CD14-positive monocyte (primary cell): ENCODE measurements around the gene CCDC12. TPM values are rescaled to one million over a fixed set of nuclear protein-coding genes. Genes with fewer than 3 reads are reported as not detected.
"Not testable (repeated sequence)": the region's sequence is repeated elsewhere in the genome, so short reads cannot be mapped to it uniquely, and the experiment has no call there.

Experiments
- DNase-seq, 3 donors: peaks; one replicate each; pipeline ENCODE4 v3.0.0-alpha.2; 2011 to 2022
- H2AFZ ChIP-seq: 2 replicates; pipeline ENCODE4 v1.6.0; 2012; ENCODE audit warnings: mild to moderate bottlenecking, low read depth, low read length, inconsistent platforms; ENCODE audit not compliant: insufficient read depth, poor library complexity, severe bottlenecking
- H3K27ac ChIP-seq, 2 donors: 1 replicate in 1 of 2; 2 replicates in 1 of 2; pipeline ENCODE4 v1.5.1; 2012 to 2013; ENCODE audit warnings: low read length in 2 of 2, control low read depth in 1 of 2, inconsistent platforms in 1 of 2, low read depth in 1 of 2, mild to moderate bottlenecking in 1 of 2
- H3K27me3 ChIP-seq, 2 donors: one replicate each; pipeline versions ENCODE4 v1.6.0 to v1.6.1; 2011 to 2013; ENCODE audit warnings: low read length in 2 of 2; ENCODE audit not compliant: control insufficient read depth in 2 of 2, insufficient read depth in 2 of 2
- H3K36me3 ChIP-seq, 2 donors: replicated peaks in 1 of 2; 1 replicate in 1 of 2; 2 replicates in 1 of 2; pipeline versions ENCODE4 v1.5.1 to v1.6.1; 2012 to 2013; ENCODE audit warnings: low read length in 2 of 2, control low read depth in 1 of 2, inconsistent platforms in 1 of 2, mild to moderate bottlenecking in 1 of 2; ENCODE audit not compliant: insufficient read depth in 2 of 2, control insufficient read depth in 1 of 2
- H3K4me1 ChIP-seq, 2 donors: 1 replicate in 1 of 2; 2 replicates in 1 of 2; pipeline versions ENCODE4 v1.5.1 to v1.6.1; 2012 to 2013; ENCODE audit warnings: low read length in 2 of 2, control low read depth in 1 of 2, inconsistent platforms in 1 of 2, mild to moderate bottlenecking in 1 of 2, moderate library complexity in 1 of 2; ENCODE audit not compliant: insufficient read depth in 2 of 2, control insufficient read depth in 1 of 2
- H3K4me2 ChIP-seq: replicated peaks from 2 replicates; pipeline ENCODE3; 2012; ENCODE audit warnings: low read length, moderate library complexity, mild to moderate bottlenecking; ENCODE audit not compliant: poor library complexity, severe bottlenecking; ENCODE audit errors: extremely low read depth
- H3K4me3 ChIP-seq, 3 experiments: fragments of 200-600 bp in 1 of 3; sonication (generic) in 1 of 3; replicated peaks in 1 of 3; 1 replicate in 2 of 3; 2 replicates in 1 of 3; pipeline ENCODE4 v1.5.1; 2011 to 2013; ENCODE audit warnings: low read length in 3 of 3, mild to moderate bottlenecking in 3 of 3, control low read depth in 2 of 3, low read depth in 2 of 3, inconsistent platforms in 1 of 3, moderate library complexity in 1 of 3
- H3K79me2 ChIP-seq: 2 replicates; pipeline ENCODE4 v1.6.0; 2012; ENCODE audit warnings: mild to moderate bottlenecking, control low read depth, inconsistent platforms, low read length, moderate library complexity; ENCODE audit not compliant: insufficient read depth
- H3K9ac ChIP-seq: 2 replicates; pipeline ENCODE4 v1.6.0; 2017; ENCODE audit warnings: low read length, mild to moderate bottlenecking; ENCODE audit not compliant: insufficient read depth, poor library complexity, severe bottlenecking
- H3K9me3 ChIP-seq, 2 donors: replicated peaks in 1 of 2; 1 replicate in 1 of 2; 2 replicates in 1 of 2; pipeline versions ENCODE4 v1.5.1 to v1.6.1; 2012 to 2013; ENCODE audit warnings: low read length in 2 of 2, control low read depth in 1 of 2; ENCODE audit not compliant: control insufficient read depth in 1 of 2, insufficient read depth in 1 of 2
- H4K20me1 ChIP-seq: 2 replicates; pipeline ENCODE4 v1.6.0; 2012; ENCODE audit warnings: mild to moderate bottlenecking, low read length, control low read depth, moderate library complexity; ENCODE audit not compliant: insufficient read depth
- H3K27ac Mint-ChIP-seq, 7 donors: one replicate each; pipeline ENCODE4 v1.8.0; 2020; ENCODE audit warnings: mild to moderate bottlenecking in 7 of 7, mixed read lengths in 7 of 7, moderate library complexity in 6 of 7, inconsistent platforms in 2 of 7
- H3K27me3 Mint-ChIP-seq, 3 donors: one replicate each; pipeline ENCODE4 v1.8.0; 2021 to 2022; ENCODE audit warnings: low read depth in 3 of 3, mild to moderate bottlenecking in 3 of 3, mixed read lengths in 3 of 3, moderate library complexity in 3 of 3, inconsistent platforms in 1 of 3
- H3K36me3 Mint-ChIP-seq, 2 donors: one replicate each; pipeline ENCODE4 v1.8.0; 2020; ENCODE audit warnings: mixed read lengths in 2 of 2, inconsistent platforms in 1 of 2, mild to moderate bottlenecking in 1 of 2
- H3K4me1 Mint-ChIP-seq: one replicate; pipeline ENCODE4 v1.8.0; 2020; ENCODE audit warnings: mild to moderate bottlenecking, mixed read lengths
- H3K4me3 Mint-ChIP-seq, 2 donors: one replicate each; pipeline ENCODE4 v1.8.0; 2020; ENCODE audit warnings: mild to moderate bottlenecking in 2 of 2, mixed read lengths in 2 of 2, moderate library complexity in 1 of 2
- H3K9me3 Mint-ChIP-seq, 7 donors: one replicate each; pipeline ENCODE4 v1.8.0; 2020 to 2022; ENCODE audit warnings: mixed read lengths in 7 of 7, mild to moderate bottlenecking in 6 of 7, moderate library complexity in 6 of 7, inconsistent platforms in 2 of 7
- CTCF ChIP-seq: fragments of 200-600 bp; IDR thresholded peaks from one replicate; pipeline ENCODE4 v1.8.0; 2022; ENCODE audit warnings: antibody characterized with exemption, mild to moderate bottlenecking
- WGBS: methylation state at CpG from one replicate; pipeline ENCODE4 v1.1.5; 2013; ENCODE audit warnings: missing lambda C conversion rate; ENCODE audit not compliant: insufficient coverage; 5-methylcytosine and 5-hydroxymethylcytosine counted together
- intact Hi-C, 2 donors: fragments of 100-400 bp; cut with micrococcal nuclease; formaldehyde crosslinking; loops; one replicate each; pipeline versions ENCODE4 v1.15.0 to v1.15.1; 2023
- polyA plus RNA-seq, 3 donors: library from polyadenylated mRNA; depleted of rRNA in 1 of 3; unstranded in 2 of 3; stranded (reverse) in 1 of 3; fragments of 300-500 nt in 2 of 3; fragments of >200 nt in 1 of 3; fragmentation: Illumina TruSeq in 2 of 3; gene quantifications; 1 replicate in 2 of 3; 2 replicates in 1 of 3; pipeline ENCODE4 v1.2.3, GENCODE V29; 2012 to 2021

The CCDC12 gene
- polyA plus RNA-seq, 3 donors, result 50.1 to 70.7 (median 55.8) TPM

- no peak overlapping the region for H2AFZ ChIP-seq
- H3K4me2 ChIP-seq, result no peak overlapping the region
- H3K36me3 ChIP-seq, result peaks cover 12 to 36% of the 10 kb centered on the region in 2 donors
- Mint-ChIP-seq H3K4me3 (no peak overlapping the region), H3K36me3 (peaks cover 54 to 61% of the 10 kb centered on the region in 2 donors), H3K4me1 (peaks cover 84% of the 10 kb centered on the region), H3K27me3 (peaks cover 0 to 2% (median 0%) of the 10 kb centered on the region in 3 donors), H3K9me3 (peaks cover 0 to 3% (median 0%) of the 10 kb centered on the region in 7 donors), H3K27ac (peak overlapping the region in 5 of 7 donors; percentile 30 to 90 (median 67))
- H3K4me1 ChIP-seq, result peaks cover 45 to 75% of the 10 kb centered on the region in 2 donors
- intact Hi-C loops, result loop anchor here in 1 of 2 donors (5.0 kb wide), 1 partner anchor 40 kb away; no protein-coding TSS in a partner anchor
- no peak for DNase-seq
- 77% methylated on average over 5 of the region's 5 CpGs for WGBS
- no peak for TF ChIP-seq CTCF
- no peaks in the 10 kb centered on the region for H3K9me3 ChIP-seq
- H4K20me1 ChIP-seq, result peaks cover 78% of the 10 kb centered on the region
- H3K79me2 ChIP-seq, result peaks cover 90% of the 10 kb centered on the region
- H3K27ac ChIP-seq, result peak overlapping the region in 1 of 2 donors; percentile 63
- no peaks in the 10 kb centered on the region for H3K27me3 ChIP-seq
- no peak overlapping the region for H3K9ac ChIP-seq
- H3K4me3 ChIP-seq, result no peak overlapping the region
These were observed 9.7 kb downstream of the CCDC12 start for GRCh38 chr3:46966811-46967210.

GRCh38 chr3:46965151-46965550 is 11.4 kb downstream of the CCDC12 start:
- TF ChIP-seq CTCF, result no peak
- Histone ChIP-seq H4K20me1 (peaks cover 78% of the 10 kb centered on the region), H2AFZ (no peak overlapping the region), H3K27ac (peak overlapping the region; percentile 50 to 52), H3K79me2 (peaks cover 90% of the 10 kb centered on the region), H3K27me3 (no peaks in the 10 kb centered on the region), H3K4me3 (peak overlapping the region in 1 of 3 experiments; percentile 46), H3K4me1 (peaks cover 41 to 72% of the 10 kb centered on the region in 2 donors), H3K36me3 (peaks cover 12 to 23% of the 10 kb centered on the region in 2 donors), H3K9me3 (no peaks in the 10 kb centered on the region), H3K4me2 (peak overlapping the region; percentile 66), H3K9ac (no peak overlapping the region)
- DNase-seq, result peak; percentile 63 to 82 (median 79)
- WGBS, result 10% methylated on average over 4 of the region's 6 CpGs
- peaks cover 0 to 3% (median 0%) of the 10 kb centered on the region in 7 donors for H3K9me3 Mint-ChIP-seq
- intact Hi-C loops, result loop anchor here in 1 of 2 donors (5.0 kb wide), 1 partner anchor 38 kb away; no protein-coding TSS in a partner anchor
- H3K27ac Mint-ChIP-seq, result peak overlapping the region; percentile 37 to 90 (median 75)
- H3K36me3 Mint-ChIP-seq, result peaks cover 43 to 53% of the 10 kb centered on the region in 2 donors
- H3K4me3 Mint-ChIP-seq, result peak overlapping the region in 1 of 2 donors; percentile 56
- H3K4me1 Mint-ChIP-seq, result peaks cover 85% of the 10 kb centered on the region
- peaks cover 0 to 3% (median 0%) of the 10 kb centered on the region in 3 donors for H3K27me3 Mint-ChIP-seq

GRCh38 chr3:46964038-46964590 is 12.4 kb downstream of the CCDC12 start:
- intact Hi-C loops, DNase-seq, H3K4me3 ChIP-seq, H3K4me2 ChIP-seq, H3K9me3 Mint-ChIP-seq, H3K9ac ChIP-seq, H3K27me3 ChIP-seq, H3K27me3 Mint-ChIP-seq, H2AFZ ChIP-seq, H3K9me3 ChIP-seq, H3K27ac ChIP-seq: not testable (repeated sequence)
- Histone ChIP-seq H3K79me2 (peaks cover 90% of the 10 kb centered on the region), H3K4me1 (peaks cover 46 to 74% of the 10 kb centered on the region in 2 donors), H3K36me3 (peaks cover 7 to 15% of the 10 kb centered on the region in 2 donors), H4K20me1 (peaks cover 78% of the 10 kb centered on the region)
- Mint-ChIP-seq H3K36me3 (peaks cover 39 to 53% of the 10 kb centered on the region in 2 donors), H3K4me1 (peaks cover 86% of the 10 kb centered on the region), H3K27ac (peak overlapping the region in 6 of 7 donors; percentile 31 to 90 (median 81)), H3K4me3 (peak overlapping the region; percentile 30 to 31)
- WGBS, result 56% methylated on average over 27 of the region's 36 CpGs
